Endothelial cell of umbilical vein (primary cell): ENCODE results near the gene ADGRD1. TPM values are rescaled to one million over a fixed set of nuclear protein-coding genes. Genes with fewer than 3 reads are reported as not detected.

Experiments
- BruUV-seq: library from RNA; stranded (reverse); fragments of 400-500 nt; replicated peaks from 2 replicates; lab custom pipeline; 2021; lab: Mats Ljungman, UMichigan
- CTCF ChIA-PET: fragments of 300-600, 350-600 bp; sonication (Branson Sonifier 250); formaldehyde crosslinking; loops from one replicate; lab custom pipeline; 2021; ENCODE audit warnings: antibody characterized with exemption, inconsistent platforms; lab: Charles Lee
- POLR2A ChIA-PET: fragments of 300-600, 350-600 bp; sonication (Branson Sonifier 250); formaldehyde crosslinking; loops from one replicate; lab custom pipeline; 2021; ENCODE audit warnings: antibody characterized with exemption, inconsistent platforms; lab: Charles Lee
- DNase-seq: peaks from one replicate; pipeline ENCODE4 v3.0.0-alpha.2; 2011; ENCODE audit warnings: low read depth, low spot score
- FAIRE-seq: peaks from 2 replicates; lab custom pipeline; 2011; peaks lifted over from hg19 to GRCh38; lab: Jason Lieb, UNC
- H2AFZ ChIP-seq: 2 replicates; pipeline ENCODE4 v1.6.0; 2012; ENCODE audit warnings: low read depth, low read length, control low read depth, inconsistent platforms
- H3K27ac ChIP-seq: 2 replicates; pipeline ENCODE4 v1.5.1; 2011; ENCODE audit warnings: low read depth, mild to moderate bottlenecking, control low read depth, low read length, moderate library complexity; ENCODE audit not compliant: insufficient read depth
- H3K27me3 ChIP-seq, 2 experiments: 2 replicates each; pipeline versions ENCODE4 v1.6.0 to v1.6.1; 2011; ENCODE audit warnings: low read length in 2 of 2, mixed read lengths in 1 of 2; ENCODE audit not compliant: control insufficient read depth in 2 of 2, insufficient read depth in 2 of 2
- H3K36me3 ChIP-seq, 2 experiments: 2 replicates in 1 of 2; 3 replicates in 1 of 2; pipeline ENCODE4 v1.5.1; 2011; ENCODE audit warnings: low read length in 2 of 2, mild to moderate bottlenecking in 1 of 2, moderate library complexity in 1 of 2; ENCODE audit not compliant: control insufficient read depth in 2 of 2, insufficient read depth in 2 of 2; ENCODE audit errors: extremely low read depth in 1 of 2
- H3K4me1 ChIP-seq: 3 replicates; pipeline ENCODE4 v1.5.1; 2011; ENCODE audit warnings: mild to moderate bottlenecking, low read length; ENCODE audit not compliant: control insufficient read depth, insufficient read depth; ENCODE audit errors: extremely low read depth
- H3K4me2 ChIP-seq: 2 replicates; pipeline ENCODE4 v1.6.1; 2011; ENCODE audit warnings: low read length, control low read depth, mixed read lengths; ENCODE audit not compliant: insufficient read depth
- H3K4me3 ChIP-seq, 3 experiments: fragments of 200-600 bp in 1 of 3; sonication (generic), shearing (Covaris generic) in 1 of 3; replicated peaks in 1 of 3; 2 replicates each; pipeline ENCODE4 v1.5.1; 2011 to 2016; ENCODE audit warnings: control low read depth in 3 of 3, low read length in 3 of 3, mild to moderate bottlenecking in 2 of 3, inconsistent platforms in 1 of 3, low read depth in 1 of 3, moderate library complexity in 1 of 3; ENCODE audit not compliant: insufficient read depth in 1 of 3
- H3K79me2 ChIP-seq: 2 replicates; pipeline ENCODE4 v1.6.0; 2012; ENCODE audit warnings: low read length, inconsistent platforms; ENCODE audit not compliant: control insufficient read depth, insufficient read depth
- H3K9ac ChIP-seq: replicated peaks from 2 replicates; pipeline ENCODE3; 2011; ENCODE audit warnings: low read length, control low read depth; ENCODE audit not compliant: insufficient read depth; ENCODE audit errors: extremely low read depth
- H3K9me1 ChIP-seq: replicated peaks from 3 replicates; pipeline ENCODE4 v1.6.0; 2011; ENCODE audit warnings: mild to moderate bottlenecking, low read length; ENCODE audit not compliant: control insufficient read depth, insufficient read depth; ENCODE audit errors: extremely low read depth
- H3K9me3 ChIP-seq: replicated peaks from 2 replicates; pipeline ENCODE4 v1.5.1; 2012; ENCODE audit warnings: low read length, inconsistent platforms; ENCODE audit not compliant: control insufficient read depth, insufficient read depth
- H4K20me1 ChIP-seq: replicated peaks from 2 replicates; pipeline ENCODE3; 2011; ENCODE audit warnings: mild to moderate bottlenecking, low read length; ENCODE audit not compliant: control insufficient read depth, insufficient read depth; ENCODE audit errors: extremely low read depth
- CTCF ChIP-seq, 2 donors: IDR thresholded peaks; 1 replicate in 1 of 2; 2 replicates in 1 of 2; pipeline ENCODE4 v1.5.1; 2011; ENCODE audit warnings: low read length in 2 of 2, mild to moderate bottlenecking in 2 of 2, moderate library complexity in 2 of 2, control low read depth in 1 of 2, inconsistent platforms in 1 of 2, low read depth in 1 of 2; ENCODE audit not compliant: insufficient read depth in 1 of 2; ENCODE audit errors: extremely low read depth in 1 of 2
- EZH2 ChIP-seq: IDR thresholded peaks from 2 replicates; pipeline ENCODE4 v1.6.1; 2012; ENCODE audit warnings: borderline replicate concordance, low read depth, mild to moderate bottlenecking, moderate library complexity, low read length, inconsistent platforms; ENCODE audit not compliant: severe bottlenecking
- FOS ChIP-seq: IDR thresholded peaks from 2 replicates; pipeline ENCODE4 v1.6.1; 2011; ENCODE audit warnings: mild to moderate bottlenecking, low read length, moderate library complexity, borderline replicate concordance; ENCODE audit not compliant: insufficient read depth
- GATA2 ChIP-seq: IDR thresholded peaks from 2 replicates; pipeline ENCODE4 v1.7.0; 2011; ENCODE audit warnings: low read depth, mild to moderate bottlenecking, moderate library complexity, mixed read lengths, low read length; ENCODE audit not compliant: insufficient read length, insufficient read depth
- JUN ChIP-seq: IDR thresholded peaks from 2 replicates; pipeline ENCODE4 v1.6.1; 2011; ENCODE audit warnings: borderline replicate concordance, low read depth; ENCODE audit not compliant: insufficient read length, insufficient read depth
- MAX ChIP-seq: IDR thresholded peaks from 2 replicates; pipeline ENCODE4 v1.6.1; 2011; ENCODE audit not compliant: insufficient read depth, insufficient read length
- MYC ChIP-seq: IDR thresholded peaks from one replicate; pipeline ENCODE4 v1.6.1; 2011; ENCODE audit warnings: mild to moderate bottlenecking, low read depth, low read length
- POLR2A ChIP-seq: IDR thresholded peaks from 2 replicates; pipeline ENCODE4 v1.6.1; 2012; ENCODE audit warnings: low read depth, mild to moderate bottlenecking, control low read depth, low read length
- POLR2AphosphoS5 ChIP-seq: IDR thresholded peaks from 2 replicates; pipeline ENCODE4 v1.6.1; 2012; ENCODE audit warnings: low read depth, mild to moderate bottlenecking, control low read depth, low read length, moderate library complexity; ENCODE audit not compliant: insufficient read depth
- dilution Hi-C: fragments of 300-500 bp; cut with MboI; formaldehyde crosslinking; loops from one replicate; pipeline ENCODE4 v1.15.0; 2019; ENCODE audit warnings: low sequenced_read_pairs; ENCODE audit not compliant: extremely low pct_ligation_motif_present
- intact Hi-C: fragments of 100-400 bp; cut with micrococcal nuclease; formaldehyde crosslinking; loops from one replicate; pipeline ENCODE4 v1.10.0; 2022
- polyA plus RNA-seq, 4 experiments: library from polyadenylated mRNA; depleted of rRNA in 3 of 4; stranded (reverse) in 3 of 4; unstranded in 1 of 4; fragments of >200 nt; gene quantifications; 2 replicates each; pipeline versions ENCODE4 v1.2.1 to v1.2.3, GENCODE V29; 2011 to 2012; ENCODE audit warnings: missing spikeins in 1 of 4
- total RNA-seq: library from RNA; stranded (reverse); gene quantifications from 2 replicates; pipeline ENCODE4 v1.2.3, GENCODE V29; 2021

Gene ADGRD1
- total and polyA plus RNA-seq, 2 donors (not counting 3 experiments of a cell fraction or from before 2014, with no cell fraction given), result 0.07 TPM; not detected in 1

- intact Hi-C loops, result no loop called here
- Histone ChIP-seq H3K9me1 (no peaks in the 10 kb centered on the region), H3K4me2 (no peak overlapping the region), H3K79me2 (no peaks in the 10 kb centered on the region), H3K27ac (no peak overlapping the region), H3K4me1 (no peaks in the 10 kb centered on the region), H3K36me3 (no peaks in the 10 kb centered on the region), H3K9me3 (no peaks in the 10 kb centered on the region), H3K27me3 (no peaks in the 10 kb centered on the region), H2AFZ (no peak overlapping the region), H3K4me3 (no peak overlapping the region), H4K20me1 (no peaks in the 10 kb centered on the region), H3K9ac (no peak overlapping the region)
- no TSS peak for BruUV-seq
- TF ChIP-seq GATA2 (no peak), MYC (no peak), EZH2 (no peak), FOS (no peak), MAX (no peak), POLR2A (no peak), JUN (no peak), CTCF (IDR thresholded peaks at IDR 0.05; ENCODE audit: extremely low read depth in 1 of 2, insufficient read depth in 1 of 2, low read depth in 1 of 2, low read length in 2 of 2) (no peak), POLR2AphosphoS5 (no peak)
- ChIA-PET POLR2A (no interaction called here), CTCF (no interaction called here)
- DNase-seq (no peak), FAIRE-seq (no peak)
- dilution Hi-C loops, result no loop called here
Measured at GRCh38 chr12:130961921-130962451, 8.3 kb downstream of the ADGRD1 start.
